A549 (cell line): Measurements from ENCODE around the gene PLD5.

ENCODE experiments used
- CTCF ChIP-seq: fragments of >200 bp; sonication (Bioruptor Twin); formaldehyde crosslinking; IDR thresholded peaks from 3 replicates; pipeline ENCODE4 v1.5.1; 2016
- FOSL2 ChIP-seq, 2 experiments: fragments of 450-650 bp in 1 of 2; fragments of >200 bp in 1 of 2; sonication (Bioruptor Twin) in 1 of 2; formaldehyde crosslinking; IDR thresholded peaks; 2 replicates each; pipeline versions ENCODE4 v1.5.0 to v1.6.1; 2016 to 2020; ENCODE audit warnings: mild to moderate bottlenecking in 1 of 2, moderate library complexity in 1 of 2
- POLR2AphosphoS2 ChIP-seq: conservative IDR thresholded peaks from 2 replicates; pipeline ENCODE4 v1.6.1; 2012; ENCODE audit warnings: low read length, improper control_type of control experiment, inconsistent platforms
- REST ChIP-seq: fragments of 200-600 bp; sonication (generic); IDR thresholded peaks from 2 replicates; pipeline ENCODE4 v1.6.1; 2016; ENCODE audit warnings: antibody characterized with exemption, mild to moderate bottlenecking, moderate library complexity
- RFX5 ChIP-seq: fragments of 450-650 bp; IDR thresholded peaks from 2 replicates; pipeline ENCODE4 v1.7.1; 2014; ENCODE audit warnings: antibody characterized with exemption, mild to moderate bottlenecking, moderate library complexity

- TF ChIP-seq FOSL2 (IDR thresholded peaks at IDR 0.05): no peak
- TF ChIP-seq FOSL2 (CRISPR knock-in tag; IDR thresholded peaks at IDR 0.05): no peak
- no peak for TF ChIP-seq REST
- TF ChIP-seq RFX5: no peak
- no peak for TF ChIP-seq CTCF
- no peak for TF ChIP-seq POLR2AphosphoS2
These were observed 22.6 kb upstream of the PLD5 start for GRCh38 chr1:242546849-242547729.
